GM12878 (cell line): Measurements from ENCODE around the gene EXOC3L1. TPM values are rescaled to one million over a fixed set of nuclear protein-coding genes. Genes with fewer than 3 reads are reported as not detected.

Experiments used
- ASH2L ChIP-seq: fragments of 300-600, 200-600 bp; sonication (generic); IDR thresholded peaks from 2 replicates; pipeline ENCODE4 v1.6.1; 2017; ENCODE audit warnings: low read depth, mild to moderate bottlenecking, borderline replicate concordance
- EGR1 ChIP-seq, 2 experiments: IDR thresholded peaks; 1 replicate in 1 of 2; 2 replicates in 1 of 2; pipeline ENCODE4 v1.6.1; 2011 to 2012; ENCODE audit warnings: low read depth in 2 of 2, low read length in 2 of 2, borderline replicate concordance in 1 of 2, mild to moderate bottlenecking in 1 of 2, moderate library complexity in 1 of 2
- ESRRA ChIP-seq: IDR thresholded peaks from 2 replicates; pipeline ENCODE4 v1.6.1; 2012; ENCODE audit warnings: mild to moderate bottlenecking, low read length, improper control_type of control experiment
- FOS ChIP-seq: IDR thresholded peaks from 3 replicates; pipeline ENCODE4 v1.6.1; 2011; ENCODE audit warnings: borderline replicate concordance; ENCODE audit not compliant: insufficient read length; ENCODE audit errors: extremely low read depth
- SREBF1 ChIP-seq: IDR thresholded peaks from 2 replicates; pipeline ENCODE4 v1.6.1; 2012; ENCODE audit warnings: mild to moderate bottlenecking, low read length
- polyA plus RNA-seq, 11 experiments: library from polyadenylated mRNA; depleted of rRNA in 4 of 11; unstranded in 6 of 11; stranded (reverse) in 5 of 11; fragments of >200 nt; fragmentation: Nextera tagmentation in 4 of 11; fragmentation: Illumina TruSeq in 1 of 11; extraction: Ambion mirVana in 4 of 11; extraction: Trizol in 1 of 11; gene quantifications; 1 replicate in 1 of 11; 2 replicates in 10 of 11; pipeline versions ENCODE4 v1.2.1 to v1.2.3, GENCODE V29; 2011 to 2016; ENCODE audit warnings: inconsistent platforms in 2 of 11, missing spikeins in 2 of 11, low read depth in 1 of 11
- total RNA-seq, 4 experiments: library from RNA; depleted of rRNA in 3 of 4; stranded (reverse); fragments of >200 nt in 3 of 4; fragmentation: Illumina TruSeq in 1 of 4; extraction: Trizol in 1 of 4; gene quantifications; 2 replicates each; pipeline versions ENCODE4 v1.2.1 to v1.2.3, GENCODE V29; 2013 to 2021
- TF ChIP-seq, protein P1 (sequence below): fragments of 450-650 bp; formaldehyde crosslinking; IDR thresholded peaks from 2 replicates; pipeline ENCODE4 v1.4.0; 2020; ENCODE audit warnings: mild to moderate bottlenecking, moderate library complexity
- TF ChIP-seq, protein P2 (sequence below): IDR thresholded peaks from 2 replicates; pipeline ENCODE4 v1.6.1; 2011; ENCODE audit warnings: borderline replicate concordance, low read depth, mild to moderate bottlenecking, moderate library complexity, mixed read lengths, low read length; ENCODE audit not compliant: insufficient read depth; ENCODE audit errors: extremely low read length

EXOC3L1 gene
- total and polyA plus RNA-seq, 10 of the 15 experiments (the other 5 are each of a cell fraction or from before 2014, with no cell fraction given), result 0.07 to 0.42 TPM; not detected in 8

DNA sequence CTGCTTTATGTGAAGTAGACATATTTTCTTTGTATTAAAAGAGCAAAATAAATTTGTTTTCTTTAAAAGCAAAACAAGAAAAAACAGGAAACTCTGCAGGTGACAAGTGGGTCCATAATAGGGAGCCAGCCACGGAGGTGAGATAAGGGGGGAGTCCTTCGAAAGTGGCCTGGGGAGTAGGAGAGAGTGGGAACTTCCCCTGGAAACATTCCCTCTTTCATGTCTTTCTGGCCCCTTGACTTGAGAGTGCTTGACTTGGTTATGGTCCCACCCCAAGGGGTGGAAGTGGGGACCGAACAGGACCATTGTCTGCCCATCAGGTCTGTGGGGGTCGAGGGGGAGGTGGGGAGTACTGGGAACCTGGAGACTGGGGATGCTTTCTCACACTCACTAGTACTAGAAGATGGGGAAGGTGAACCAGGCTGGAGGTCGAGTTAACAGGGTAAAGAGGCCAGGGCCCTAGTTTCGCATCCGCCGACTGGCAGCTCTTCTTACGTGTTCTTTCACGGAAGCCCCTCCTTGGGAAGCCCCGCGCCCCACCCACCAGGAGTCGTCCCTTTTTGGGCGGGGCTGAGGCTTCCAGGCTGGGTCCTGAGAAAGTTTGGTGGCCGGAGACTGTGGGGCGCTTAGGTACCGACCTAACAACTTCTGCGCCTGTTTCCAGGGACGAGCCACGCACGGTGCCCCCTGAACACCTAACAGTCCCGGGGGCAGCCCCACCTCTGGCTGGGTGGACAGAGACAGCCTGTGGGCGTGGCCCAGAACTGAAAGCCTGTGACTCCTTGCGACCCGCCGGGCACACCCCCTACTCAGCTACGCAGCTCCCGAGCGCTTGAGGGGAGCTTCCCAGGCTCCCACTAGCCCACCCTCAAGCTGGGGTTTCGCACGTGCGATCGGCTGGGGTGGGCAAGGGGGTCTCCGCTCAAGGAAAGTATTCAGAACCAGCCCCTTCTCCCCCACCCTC is 31.0 kb downstream of the EXOC3L1 start (continued):
- TF ChIP-seq, protein P1, sequence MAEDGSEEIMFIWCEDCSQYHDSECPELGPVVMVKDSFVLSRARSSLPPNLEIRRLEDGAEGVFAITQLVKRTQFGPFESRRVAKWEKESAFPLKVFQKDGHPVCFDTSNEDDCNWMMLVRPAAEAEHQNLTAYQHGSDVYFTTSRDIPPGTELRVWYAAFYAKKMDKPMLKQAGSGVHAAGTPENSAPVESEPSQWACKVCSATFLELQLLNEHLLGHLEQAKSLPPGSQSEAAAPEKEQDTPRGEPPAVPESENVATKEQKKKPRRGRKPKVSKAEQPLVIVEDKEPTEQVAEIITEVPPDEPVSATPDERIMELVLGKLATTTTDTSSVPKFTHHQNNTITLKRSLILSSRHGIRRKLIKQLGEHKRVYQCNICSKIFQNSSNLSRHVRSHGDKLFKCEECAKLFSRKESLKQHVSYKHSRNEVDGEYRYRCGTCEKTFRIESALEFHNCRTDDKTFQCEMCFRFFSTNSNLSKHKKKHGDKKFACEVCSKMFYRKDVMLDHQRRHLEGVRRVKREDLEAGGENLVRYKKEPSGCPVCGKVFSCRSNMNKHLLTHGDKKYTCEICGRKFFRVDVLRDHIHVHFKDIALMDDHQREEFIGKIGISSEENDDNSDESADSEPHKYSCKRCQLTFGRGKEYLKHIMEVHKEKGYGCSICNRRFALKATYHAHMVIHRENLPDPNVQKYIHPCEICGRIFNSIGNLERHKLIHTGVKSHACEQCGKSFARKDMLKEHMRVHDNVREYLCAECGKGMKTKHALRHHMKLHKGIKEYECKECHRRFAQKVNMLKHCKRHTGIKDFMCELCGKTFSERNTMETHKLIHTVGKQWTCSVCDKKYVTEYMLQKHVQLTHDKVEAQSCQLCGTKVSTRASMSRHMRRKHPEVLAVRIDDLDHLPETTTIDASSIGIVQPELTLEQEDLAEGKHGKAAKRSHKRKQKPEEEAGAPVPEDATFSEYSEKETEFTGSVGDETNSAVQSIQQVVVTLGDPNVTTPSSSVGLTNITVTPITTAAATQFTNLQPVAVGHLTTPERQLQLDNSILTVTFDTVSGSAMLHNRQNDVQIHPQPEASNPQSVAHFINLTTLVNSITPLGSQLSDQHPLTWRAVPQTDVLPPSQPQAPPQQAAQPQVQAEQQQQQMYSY (CRISPR knock-in tag), result no peak
- TF ChIP-seq ESRRA, result no peak
- TF ChIP-seq EGR1 (IDR thresholded peaks at IDR 0.05; ENCODE audit: borderline replicate concordance in 1 of 2, low read depth in 2 of 2, low read length in 2 of 2), result peak in 1 of 2 experiments; percentile 38; a peak in 1 of 3 replicates
- TF ChIP-seq FOS, result no peak
- TF ChIP-seq SREBF1, result no peak
- TF ChIP-seq ASH2L, result no peak
- TF ChIP-seq, protein P2, sequence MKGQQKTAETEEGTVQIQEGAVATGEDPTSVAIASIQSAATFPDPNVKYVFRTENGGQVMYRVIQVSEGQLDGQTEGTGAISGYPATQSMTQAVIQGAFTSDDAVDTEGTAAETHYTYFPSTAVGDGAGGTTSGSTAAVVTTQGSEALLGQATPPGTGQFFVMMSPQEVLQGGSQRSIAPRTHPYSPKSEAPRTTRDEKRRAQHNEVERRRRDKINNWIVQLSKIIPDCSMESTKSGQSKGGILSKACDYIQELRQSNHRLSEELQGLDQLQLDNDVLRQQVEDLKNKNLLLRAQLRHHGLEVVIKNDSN, result no peak
